ENCODE data around the gene FERD3L.

The FERD3L gene

DNA sequence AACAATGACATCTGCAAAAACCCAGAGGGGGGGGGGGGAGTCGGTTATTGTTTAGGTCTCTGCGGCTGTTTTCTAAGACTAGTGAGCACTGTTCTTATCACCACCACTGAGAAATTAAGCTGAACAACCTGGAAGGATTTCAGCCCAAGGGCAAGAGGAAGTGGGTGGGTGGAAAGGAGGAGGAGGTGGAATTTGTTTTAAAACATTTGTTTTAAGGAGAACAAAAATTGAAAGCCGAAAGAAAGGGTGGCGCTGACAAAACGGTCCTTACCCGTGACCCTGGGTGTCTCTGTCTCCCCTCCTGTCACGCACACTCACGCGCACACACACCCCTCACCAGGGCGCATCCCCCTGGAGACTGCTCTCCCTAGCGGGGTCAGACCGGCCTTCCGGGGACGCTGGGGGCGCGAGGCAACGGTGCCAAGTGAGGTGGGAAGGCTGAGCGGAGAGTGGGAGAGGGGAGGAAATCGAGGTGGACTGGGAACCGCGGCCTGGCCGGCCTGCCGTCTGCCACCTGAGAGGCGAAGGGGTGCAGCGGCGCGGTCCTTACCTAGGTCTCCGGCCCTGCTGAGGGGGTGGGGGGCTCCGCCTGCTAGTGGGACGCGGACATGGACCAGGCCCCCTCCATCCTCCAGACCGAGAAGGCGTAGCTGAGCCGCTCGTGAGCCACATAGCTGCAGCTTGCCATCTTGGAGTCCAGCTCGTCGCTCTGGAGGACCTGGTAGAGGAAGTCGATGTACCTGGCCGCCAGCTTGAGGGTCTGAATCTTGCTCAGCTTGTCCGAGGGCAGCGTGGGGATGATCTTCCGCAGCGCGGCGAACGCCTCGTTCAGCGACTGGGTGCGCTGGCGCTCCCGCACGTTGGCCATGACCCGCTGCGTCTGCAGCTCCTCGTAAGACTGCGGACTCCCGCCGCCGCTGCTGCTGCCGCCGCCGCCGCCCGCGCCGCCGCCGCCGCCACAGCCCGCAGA, 28.8 kb downstream of the FERD3L start:
- DNase-seq = no peak

DNA sequence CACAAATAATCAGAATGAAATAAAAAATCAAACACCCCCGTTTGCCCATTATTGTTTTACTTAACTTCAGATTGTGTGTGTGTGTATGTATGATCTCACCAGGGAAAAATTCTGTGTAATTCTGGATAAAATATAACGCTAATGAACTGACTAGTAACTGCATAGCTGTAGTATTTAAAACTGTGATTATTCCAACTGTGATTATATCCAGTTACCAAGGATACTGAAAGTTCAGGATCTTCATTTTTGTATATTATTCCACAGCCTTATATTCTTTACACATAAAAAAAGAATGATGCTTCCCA, 30.7 kb downstream of the FERD3L start:
- no peak for DNase-seq

DNA sequence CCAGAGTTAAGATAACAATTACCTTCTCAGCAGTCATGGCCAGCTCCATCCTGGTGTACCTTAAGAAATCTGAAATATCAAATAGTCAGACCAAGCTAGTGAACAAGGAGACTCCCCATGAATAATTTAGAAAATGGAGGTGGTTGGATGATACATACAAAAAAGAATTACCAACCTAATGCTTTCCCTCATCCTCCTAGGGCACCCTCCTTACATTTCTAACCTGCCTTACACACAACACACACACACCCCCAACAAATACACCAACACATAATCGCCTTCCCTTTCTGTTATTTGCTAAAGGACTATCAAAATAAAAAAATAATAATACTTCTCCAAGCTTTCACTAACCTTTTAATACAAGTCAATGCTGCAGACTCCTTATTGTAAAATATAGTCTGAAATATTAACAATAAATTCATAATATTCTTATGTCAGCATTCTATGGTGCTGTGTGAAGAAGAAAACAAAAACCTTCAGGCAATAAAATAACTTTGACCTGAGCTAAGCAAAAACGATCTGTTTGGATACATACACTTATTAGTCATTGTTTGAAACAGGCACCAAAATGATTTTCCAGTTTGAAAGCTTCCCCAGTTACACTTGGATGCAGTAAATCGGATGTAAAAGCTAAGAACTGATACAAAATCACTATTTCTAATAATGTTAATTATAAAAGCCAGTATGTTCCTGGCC, 31.2 kb downstream of the FERD3L start:
- DNase-seq = no peak

DNA sequence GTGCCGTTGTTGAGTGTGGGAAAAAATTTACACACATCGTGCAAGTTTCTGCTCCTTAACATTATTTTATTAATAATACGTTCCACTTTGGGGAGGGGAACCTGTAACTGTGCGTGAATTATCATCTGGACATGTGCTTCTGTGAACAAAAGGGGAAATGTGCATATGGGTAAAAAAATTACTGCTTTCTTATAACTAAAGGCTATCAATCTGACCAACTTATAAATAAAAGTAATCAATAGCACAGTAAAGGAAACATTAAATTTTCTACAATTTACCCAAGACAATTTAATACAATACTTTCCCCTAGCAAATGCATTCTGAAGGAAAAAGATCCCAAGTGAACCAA, 32.2 kb downstream of the FERD3L start:
- no peak for DNase-seq

DNA sequence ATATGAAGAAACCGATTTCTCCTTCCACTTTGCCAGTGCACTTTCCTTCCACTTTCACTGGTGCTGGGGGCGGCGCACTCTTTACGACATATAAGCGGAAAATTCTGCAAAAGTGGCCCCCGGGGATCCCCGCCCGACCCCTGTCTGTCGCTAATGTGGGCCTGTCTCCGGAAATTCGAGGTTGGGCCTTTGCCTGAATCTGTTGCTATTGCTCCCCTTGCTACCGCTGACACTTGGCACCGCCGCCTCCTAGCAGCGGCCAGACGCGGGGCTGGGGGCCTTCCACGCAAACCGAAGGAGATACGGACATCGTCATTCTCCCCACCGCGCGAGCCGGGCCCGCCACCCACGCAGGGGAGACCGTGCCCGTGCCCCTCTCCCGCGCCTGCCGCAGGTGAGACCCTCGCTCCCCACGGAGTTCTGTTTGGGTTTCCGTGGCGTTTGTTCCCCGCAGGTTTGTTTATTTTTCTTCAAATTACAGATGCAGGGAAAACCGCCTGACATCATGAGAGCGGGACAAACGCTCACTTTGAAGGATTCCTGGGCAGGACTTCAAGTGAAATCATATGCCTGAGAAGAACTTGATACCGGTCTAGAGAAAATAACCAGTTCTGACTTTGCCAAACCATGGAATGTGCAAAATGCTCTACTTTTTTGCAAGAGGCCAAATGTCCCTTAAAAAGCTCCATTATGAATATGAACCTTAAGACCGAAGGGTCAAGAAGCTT, 32.8 kb downstream of the FERD3L start:
- no peak for DNase-seq

DNA sequence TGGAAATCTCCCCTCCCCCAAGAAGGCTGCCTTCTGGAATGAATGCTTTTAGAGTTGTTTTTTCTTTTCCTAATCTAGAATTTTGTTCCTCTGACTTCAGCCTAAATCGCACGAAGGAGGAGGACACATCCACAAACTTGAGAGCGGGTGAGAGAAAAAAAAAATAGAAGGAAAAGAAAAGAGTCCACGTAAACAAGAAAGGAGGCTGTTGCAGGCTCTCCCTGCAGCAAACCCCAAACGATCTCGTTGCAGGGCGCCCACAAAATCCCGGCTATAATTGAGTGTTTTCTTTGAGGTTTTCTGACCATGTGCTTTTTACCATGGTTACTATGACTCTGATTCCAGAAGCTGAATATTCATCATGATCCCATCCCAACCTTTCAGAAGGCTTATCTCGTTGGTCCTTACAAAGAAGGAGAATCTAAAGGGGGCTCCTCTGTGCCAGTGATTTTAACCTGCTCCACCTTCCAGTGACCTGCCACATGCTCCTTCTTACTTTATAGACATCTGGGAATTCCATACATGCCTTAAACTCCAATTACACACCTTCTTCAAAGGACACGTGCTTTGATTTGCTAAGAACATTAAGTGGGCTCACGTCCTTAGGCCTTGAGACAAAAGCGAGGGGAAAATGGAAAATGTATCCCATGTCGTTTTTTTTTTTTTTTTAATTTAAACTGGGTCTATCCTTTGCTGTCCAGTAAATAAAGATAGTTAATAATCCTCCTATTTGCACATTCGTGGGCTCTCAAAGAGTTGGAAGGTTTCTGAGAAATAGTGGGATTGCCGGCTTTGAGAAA, 33.5 kb downstream of the FERD3L start:
- no peak for DNase-seq

DNA sequence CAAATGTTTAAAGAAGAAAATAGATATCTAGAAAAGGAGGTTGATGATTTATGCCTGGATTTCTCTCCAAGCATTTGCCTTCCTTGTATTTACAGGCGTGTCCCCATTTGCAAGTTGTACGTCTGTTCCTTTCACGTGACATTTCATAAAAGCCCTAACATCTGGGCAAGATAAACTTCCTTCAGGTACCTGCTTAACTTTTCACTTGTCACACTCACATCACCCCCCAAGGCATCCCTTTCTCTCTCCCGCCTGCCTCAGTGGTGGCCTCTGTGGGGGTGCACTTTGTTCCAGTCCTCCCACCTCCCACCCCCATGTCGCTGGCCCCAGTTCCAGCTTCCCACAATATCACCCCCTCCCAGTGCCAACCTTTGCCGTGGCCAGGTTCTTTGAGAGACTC, 34.4 kb downstream of the FERD3L start:
- no peak for DNase-seq

DNA sequence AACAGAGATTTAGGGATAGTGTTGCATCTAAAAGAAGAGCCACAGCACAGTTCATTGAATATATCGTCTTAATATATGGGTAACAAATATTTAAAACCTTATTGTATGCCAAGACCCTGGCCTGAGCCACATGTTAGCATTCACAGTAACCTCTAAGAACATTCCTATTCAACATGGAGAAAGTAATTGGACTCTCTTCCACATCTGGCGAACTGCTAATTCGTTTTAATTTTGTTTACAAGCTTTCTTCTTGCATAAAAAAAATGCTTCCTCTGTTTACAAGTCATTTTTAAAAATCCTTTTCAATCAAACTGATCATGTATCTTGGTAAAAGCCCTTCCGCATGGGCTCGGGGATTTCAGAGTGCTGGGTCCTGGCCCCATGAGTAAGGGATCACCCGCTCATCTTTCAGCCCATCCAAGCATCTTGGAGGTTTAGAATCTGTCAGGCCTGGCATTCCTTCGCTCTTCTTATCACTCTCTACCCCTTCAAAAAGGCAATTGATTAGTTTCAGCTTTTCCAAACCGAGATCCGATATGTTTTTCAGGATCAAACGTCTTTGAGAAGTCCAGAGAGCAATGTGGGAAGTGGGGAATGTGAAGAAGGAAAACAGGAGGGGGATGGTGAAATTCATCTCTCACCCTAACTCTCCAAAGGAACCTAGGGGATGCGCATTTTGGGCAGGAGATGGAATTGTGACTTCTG, 35.0 kb downstream of the FERD3L start:
- DNase-seq = no peak

DNA sequence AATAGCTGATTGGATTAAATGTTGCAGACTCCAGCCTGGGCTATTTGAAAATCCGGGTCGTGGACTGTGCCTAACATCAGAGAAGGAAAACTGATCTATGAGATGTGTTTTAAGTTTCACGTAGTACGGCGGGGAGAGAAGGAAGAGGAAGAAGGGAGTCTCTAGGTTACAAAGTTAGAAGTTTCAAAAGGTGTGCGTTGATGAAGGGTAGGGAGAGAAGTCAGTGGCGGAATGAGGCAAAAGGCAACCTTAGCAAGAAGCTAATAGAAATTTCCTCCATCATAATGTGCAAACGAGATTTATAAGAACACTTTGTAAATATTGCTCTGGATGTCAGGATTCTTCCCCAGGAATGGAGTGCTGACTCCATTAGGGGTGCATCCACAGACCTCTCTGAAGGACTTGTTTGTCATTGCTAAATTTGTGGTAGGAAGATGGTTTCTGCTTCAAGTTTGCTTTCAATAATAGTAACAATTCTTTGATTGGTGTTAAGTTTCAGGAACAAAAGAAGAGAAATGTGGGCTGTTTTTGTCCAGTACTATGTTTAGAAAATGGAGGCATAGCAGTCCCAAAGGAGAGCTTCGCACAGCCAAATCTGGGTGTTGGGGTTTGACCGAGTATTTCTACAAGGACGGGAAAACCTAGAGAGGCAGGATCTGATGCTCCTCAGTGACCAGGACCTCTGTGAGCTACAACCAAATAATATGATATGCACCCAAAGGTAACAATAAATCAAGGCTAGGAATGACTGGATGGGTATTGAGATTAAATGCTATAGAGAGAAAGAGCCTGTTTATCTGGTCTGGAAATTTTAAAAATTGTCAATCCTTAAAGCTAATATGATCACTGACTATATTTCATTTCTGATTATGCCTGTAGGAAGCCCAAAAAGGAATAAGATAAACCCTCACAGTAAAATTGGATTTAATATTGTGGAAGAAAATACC, 35.9 kb downstream of the FERD3L start:
- DNase-seq = no peak

DNA sequence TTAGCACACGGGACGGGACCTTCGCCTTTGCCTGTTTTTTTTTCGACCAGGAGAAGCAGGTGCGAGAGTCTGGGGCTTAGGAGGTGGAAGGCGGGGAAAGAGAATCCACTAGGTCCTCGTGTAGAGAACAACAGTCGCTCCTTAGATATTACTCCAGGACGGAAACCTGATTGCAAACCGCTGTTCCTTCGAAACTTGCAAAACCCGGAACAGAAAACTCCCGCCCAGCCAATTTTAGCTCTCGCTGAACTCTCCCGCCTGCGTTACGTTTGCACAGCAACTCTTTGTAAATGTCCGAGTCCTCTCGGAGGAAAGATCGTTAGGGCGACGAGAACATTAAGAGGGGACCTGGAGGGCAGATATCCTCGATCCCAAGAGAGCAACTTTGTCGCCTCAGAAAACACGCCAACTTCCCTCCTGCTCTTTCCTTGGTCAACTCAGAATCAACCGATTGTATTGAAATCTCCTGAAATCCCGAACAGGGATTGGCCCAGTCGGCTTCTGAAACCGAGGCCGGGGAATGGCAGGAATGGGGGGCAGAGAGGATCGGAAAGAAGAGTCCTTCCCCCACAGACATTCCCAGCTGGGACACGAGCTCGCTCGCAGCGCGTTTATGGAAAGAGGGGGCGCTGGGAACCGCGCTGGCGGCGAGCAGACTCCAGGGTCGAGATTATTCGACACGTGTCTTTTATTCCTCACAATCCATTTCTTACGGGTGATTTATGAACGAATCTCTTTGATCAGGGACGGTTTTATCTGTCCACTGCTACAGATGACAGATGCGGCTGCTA, 37.7 kb downstream of the FERD3L start:
- DNase-seq = no peak

DNA sequence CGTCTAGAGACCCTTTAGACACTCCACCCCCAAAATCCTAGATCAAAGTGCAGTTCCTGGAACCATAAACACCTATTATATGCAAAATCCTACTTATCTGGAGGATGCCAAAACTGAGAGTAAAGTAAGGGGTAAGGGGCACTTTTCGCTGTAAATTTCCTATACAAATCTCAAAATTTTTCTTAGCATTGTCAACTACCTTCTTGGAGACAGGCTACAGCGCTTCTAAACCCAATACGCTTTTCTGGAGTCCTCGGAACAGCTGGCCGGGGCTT, 38.2 kb downstream of the FERD3L start:
- no peak for DNase-seq

DNA sequence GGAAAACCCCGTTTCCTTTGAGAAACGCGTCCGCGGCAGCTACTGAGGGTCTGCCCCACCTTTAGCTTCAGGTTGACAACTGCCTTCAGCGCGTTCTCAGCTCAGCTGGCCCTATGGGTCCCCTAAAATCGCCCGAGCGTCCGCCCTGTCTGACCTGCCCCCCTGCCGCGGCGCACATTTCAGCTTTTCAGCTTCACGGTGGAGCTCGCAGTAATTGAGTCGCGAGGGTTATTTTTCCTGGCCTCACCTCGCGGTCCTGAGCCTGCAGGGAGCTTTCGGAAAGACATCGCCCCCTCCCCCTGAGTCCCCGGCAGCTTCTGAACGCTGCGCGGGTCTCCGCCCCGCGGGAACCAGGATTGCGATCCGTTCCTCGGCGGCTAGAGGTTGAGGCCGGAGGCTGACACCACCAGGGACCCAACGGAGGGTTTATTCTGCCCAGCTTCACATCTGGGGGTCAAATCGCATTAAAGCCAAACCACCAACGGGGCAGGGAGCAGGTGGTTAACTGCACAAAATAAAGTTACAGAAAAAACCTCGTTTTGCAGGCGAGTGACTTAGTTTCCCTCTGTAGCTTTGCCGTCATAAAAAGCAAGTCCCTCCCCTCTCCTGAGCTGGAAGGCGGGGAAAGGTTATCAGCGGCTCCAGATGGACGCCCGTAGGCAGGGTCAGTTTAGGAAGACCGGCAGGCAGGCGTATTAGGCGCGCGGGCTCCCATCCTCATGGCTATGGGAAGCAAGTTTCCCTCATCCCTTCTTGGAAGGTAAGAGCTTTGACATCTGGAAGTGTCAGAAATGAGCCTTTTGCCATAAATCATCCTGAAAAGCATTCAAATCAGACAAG, 38.8 kb downstream of the FERD3L start:
- no peak for DNase-seq

DNA sequence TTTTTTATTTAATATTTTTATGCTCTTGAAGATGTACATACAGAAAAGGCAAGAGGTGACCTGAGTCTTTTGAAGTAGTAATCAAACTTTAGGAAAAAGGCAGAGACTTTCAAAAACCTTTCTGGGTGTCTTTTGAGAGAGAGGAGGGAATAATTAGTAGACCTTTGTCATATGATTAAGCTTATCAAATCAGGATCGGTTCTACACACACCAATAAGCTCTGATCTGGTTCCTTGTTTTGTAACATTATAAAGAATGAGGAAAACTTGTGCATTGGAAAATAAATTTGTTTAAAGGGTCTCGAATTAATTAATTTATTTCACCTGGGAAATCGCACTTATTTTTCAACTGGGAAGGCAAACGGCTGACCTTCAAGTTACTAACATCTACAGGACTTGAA, 39.7 kb downstream of the FERD3L start:
- no peak for DNase-seq

DNA sequence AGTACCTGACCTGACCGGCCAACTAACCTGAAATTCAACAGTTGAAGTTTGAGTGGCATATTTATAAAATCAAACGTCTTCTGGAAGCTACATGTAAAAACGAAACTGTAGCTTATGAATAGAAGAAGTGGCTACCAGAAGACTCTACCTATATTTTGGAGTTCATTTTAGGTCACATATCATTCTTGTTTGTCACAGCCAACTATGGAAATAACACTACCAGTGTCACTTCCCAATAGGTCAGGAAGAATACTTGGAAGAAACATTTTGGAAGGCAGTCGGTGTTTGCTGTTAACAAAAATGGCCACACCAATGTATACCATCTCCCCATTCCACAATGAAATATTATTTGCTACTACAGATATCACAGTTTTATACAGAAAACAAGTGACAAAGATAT, 40.4 kb downstream of the FERD3L start:
- no peak for DNase-seq

DNA sequence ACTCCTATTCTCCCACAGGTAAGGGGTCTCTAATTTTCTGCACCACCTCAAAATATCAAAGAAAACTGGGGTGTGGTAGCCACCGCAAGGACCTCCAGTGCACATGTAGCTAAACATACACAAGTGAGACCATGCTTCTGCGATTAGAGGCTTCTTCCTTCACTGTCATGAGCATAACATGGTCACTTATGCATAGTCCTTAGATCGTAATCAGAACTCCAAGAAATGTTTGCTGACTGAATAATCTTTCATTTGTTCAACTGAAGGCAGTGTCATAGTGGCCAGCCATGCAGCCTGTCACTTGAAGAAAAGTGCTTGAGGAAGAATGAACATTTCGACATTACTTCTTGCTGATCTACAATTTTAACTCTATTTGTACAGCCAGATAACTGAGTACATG, 42.3 kb downstream of the FERD3L start:
- DNase-seq = no peak

DNA sequence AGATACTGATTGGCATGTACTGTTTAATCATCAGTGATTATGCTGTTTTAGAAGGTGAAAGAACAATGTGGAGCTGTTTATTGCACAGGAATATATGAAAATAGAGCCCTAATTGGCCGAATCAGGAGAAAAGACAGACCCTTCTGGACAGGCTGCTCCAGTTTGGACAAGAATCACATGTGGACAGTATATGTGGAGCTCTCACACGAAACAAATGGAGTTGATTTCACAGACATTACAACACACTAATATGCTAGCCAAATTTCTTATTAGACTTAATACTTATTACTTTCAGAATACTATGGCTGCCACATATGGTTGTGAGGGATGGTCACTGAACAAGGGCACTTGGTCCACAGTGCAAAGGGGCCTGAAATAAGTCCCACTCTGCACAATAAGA, 43.3 kb downstream of the FERD3L start:
- no peak for DNase-seq

DNA sequence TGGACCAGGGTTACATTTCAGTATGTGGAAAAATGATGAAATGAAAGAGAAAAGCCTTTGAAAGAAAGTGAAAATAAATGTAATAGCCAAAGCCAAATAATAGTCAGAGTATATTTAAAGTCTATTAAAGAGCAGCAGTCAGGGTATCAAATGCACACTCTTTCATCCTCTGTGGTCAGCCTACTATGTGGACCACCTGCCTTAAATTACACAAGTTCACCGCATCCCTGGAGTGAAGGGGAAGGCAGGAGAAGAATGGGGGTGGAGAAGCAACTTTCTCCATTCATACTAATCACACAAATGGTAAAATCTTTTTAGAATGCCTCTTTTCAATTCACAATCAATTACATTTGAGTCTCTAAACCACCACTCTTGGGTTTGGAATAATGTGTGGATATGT, 43.7 kb downstream of the FERD3L start:
- no peak for DNase-seq

DNA sequence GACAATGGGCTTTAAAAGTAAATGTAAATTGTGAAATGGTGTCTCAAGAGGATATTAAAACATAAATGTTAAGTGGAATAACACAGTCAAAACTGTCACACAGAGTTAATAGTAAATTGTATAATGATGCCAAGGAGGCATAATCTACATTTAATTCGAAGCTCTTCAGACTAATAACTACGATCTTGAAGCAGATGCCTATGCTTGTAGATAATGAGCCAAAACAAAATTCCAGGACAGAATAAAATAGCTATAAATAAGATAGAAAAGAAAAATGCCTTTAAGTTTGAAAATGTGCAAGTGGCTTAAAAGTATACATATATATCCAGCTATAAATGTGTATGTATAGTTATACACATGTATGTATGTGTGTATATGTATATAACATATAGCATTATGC, 45.3 kb downstream of the FERD3L start:
- DNase-seq = no peak

DNA sequence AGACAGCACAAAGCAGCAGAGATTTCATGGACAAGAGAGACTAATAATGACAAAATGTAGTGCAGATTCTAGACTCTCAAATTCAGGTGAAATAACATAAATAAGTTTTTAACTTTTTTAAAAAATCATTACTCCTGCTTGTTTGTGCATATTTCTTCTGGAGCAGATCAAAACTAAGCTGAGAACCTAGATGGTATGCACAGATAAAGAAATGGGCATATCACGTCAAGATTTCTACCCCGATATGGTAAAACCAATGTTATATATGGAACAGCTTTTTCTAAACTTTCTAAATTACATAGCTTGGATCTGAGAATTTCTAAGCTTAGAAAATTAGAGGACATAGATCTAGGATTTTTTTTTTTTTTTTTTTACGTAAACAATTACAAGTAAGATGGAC, 46.0 kb downstream of the FERD3L start:
- no peak for DNase-seq

DNA sequence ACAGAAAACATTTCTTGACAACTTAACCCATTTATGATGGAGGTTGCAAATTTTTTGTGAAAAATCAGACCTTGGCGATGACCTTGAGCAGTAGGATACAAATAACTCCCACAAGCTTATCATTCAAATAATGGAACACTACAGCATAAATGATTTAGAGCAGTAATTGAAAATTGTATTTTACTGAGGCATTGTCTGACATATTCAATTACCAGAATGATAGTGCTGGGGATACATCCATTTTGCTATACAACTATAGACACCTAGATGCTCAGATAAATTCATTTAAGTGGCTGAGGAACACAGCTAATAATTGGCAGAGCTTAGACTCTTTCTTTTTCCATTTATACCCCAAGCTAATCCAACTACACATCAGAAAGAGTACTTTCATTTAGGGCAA, 46.7 kb downstream of the FERD3L start:
- no peak for DNase-seq

Measured in central memory CD4-positive, alpha-beta T cell (primary cell).